ENCODE measurements around the gene NAIF1.

DNA sequence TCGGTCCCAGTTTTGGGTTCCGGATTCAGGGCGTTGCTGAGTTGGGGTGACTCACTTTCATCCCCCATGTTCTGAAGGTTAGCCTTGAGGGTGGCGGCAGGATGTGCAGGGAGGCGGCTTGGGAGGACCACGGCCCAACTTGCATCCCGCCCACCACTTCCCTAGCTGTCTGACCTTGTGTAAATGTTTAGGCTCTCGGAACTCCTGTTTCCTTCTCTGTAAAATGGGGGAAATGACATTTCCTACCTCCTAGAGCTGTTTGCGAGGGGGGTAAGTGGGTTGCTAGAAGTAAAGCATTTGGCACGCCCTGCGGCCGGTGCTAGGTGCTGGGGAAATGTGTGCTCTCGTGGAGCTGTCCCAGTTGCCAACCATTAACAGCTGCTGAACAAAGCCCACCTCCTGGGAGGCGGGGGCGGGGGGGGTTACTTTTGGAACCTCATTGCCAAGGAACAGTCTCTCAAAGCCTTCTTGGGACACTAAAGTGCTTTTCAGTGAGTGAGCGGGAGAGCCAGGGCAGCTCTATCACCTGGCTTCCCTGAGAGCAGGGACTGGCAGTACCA, 32.9 kb upstream of the NAIF1 start:
- TF ChIP-seq, protein P1, sequence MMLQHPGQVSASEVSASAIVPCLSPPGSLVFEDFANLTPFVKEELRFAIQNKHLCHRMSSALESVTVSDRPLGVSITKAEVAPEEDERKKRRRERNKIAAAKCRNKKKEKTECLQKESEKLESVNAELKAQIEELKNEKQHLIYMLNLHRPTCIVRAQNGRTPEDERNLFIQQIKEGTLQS (IDR thresholded peaks at IDR 0.05; ENCODE audit: borderline replicate concordance, extremely low read depth, low read depth, low read length), result no peak
- TF ChIP-seq ZSCAN29 (IDR thresholded peaks at IDR 0.05), result no peak
- no peak for TF ChIP-seq CEBPB (IDR thresholded peaks at IDR 0.05; ENCODE audit: borderline replicate concordance in 1 of 2, low read depth in 2 of 2, low read length in 2 of 2)
- TF ChIP-seq, protein P2, sequence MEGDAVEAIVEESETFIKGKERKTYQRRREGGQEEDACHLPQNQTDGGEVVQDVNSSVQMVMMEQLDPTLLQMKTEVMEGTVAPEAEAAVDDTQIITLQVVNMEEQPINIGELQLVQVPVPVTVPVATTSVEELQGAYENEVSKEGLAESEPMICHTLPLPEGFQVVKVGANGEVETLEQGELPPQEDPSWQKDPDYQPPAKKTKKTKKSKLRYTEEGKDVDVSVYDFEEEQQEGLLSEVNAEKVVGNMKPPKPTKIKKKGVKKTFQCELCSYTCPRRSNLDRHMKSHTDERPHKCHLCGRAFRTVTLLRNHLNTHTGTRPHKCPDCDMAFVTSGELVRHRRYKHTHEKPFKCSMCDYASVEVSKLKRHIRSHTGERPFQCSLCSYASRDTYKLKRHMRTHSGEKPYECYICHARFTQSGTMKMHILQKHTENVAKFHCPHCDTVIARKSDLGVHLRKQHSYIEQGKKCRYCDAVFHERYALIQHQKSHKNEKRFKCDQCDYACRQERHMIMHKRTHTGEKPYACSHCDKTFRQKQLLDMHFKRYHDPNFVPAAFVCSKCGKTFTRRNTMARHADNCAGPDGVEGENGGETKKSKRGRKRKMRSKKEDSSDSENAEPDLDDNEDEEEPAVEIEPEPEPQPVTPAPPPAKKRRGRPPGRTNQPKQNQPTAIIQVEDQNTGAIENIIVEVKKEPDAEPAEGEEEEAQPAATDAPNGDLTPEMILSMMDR (IDR thresholded peaks at IDR 0.05 in 2 of 3, conservative IDR thresholded peaks at IDR 0.05 in 1 of 3; ENCODE audit: control insufficient read depth in 2 of 3, extremely low read depth in 1 of 3, insufficient read depth in 1 of 3, low read depth in 3 of 3, low read length in 3 of 3), result no peak
- TF ChIP-seq BHLHE40 (IDR thresholded peaks at IDR 0.05; ENCODE audit: borderline replicate concordance in 1 of 2, low read depth in 2 of 2, low read length in 1 of 2), result no peak
- no peak for TF ChIP-seq ETV6 (conservative IDR thresholded peaks at IDR 0.05 in 1 of 2, IDR thresholded peaks at IDR 0.05 in 1 of 2; ENCODE audit: borderline replicate concordance in 1 of 2, low read depth in 1 of 2)
- TF ChIP-seq POLR2AphosphoS5 (IDR thresholded peaks at IDR 0.05; ENCODE audit: low read length), result no peak
- no peak for TF ChIP-seq KAT2A (conservative IDR thresholded peaks at IDR 0.05; ENCODE audit: control insufficient read depth, low read depth, low read length)
- TF ChIP-seq, protein P3, sequence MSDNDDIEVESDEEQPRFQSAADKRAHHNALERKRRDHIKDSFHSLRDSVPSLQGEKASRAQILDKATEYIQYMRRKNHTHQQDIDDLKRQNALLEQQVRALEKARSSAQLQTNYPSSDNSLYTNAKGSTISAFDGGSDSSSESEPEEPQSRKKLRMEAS (IDR thresholded peaks at IDR 0.05; ENCODE audit: low read depth, low read length), result no peak
- TF ChIP-seq POLR2A (IDR thresholded peaks at IDR 0.05; ENCODE audit: low read depth, low read length), result no peak
